ENCODE results near the gene EDAR. TPM values are rescaled to one million over a fixed set of nuclear protein-coding genes. Genes with fewer than 3 reads are reported as not detected.

The EDAR gene
- total RNA-seq, 2 experiments from 2014 or later: 0.14 to 0.23 TPM

GRCh38 chr2:108918941-108919341 is 70.1 kb downstream of the EDAR start:
- no peak overlapping the region for H3K27ac Mint-ChIP-seq
- POLR2A ChIA-PET: no interaction called here
- H3K4me1 Mint-ChIP-seq: peaks cover 2% of the 10 kb centered on the region
- H3K4me3 Mint-ChIP-seq: no peak overlapping the region
- no peak for ATAC-seq (ENCODE audit: low read depth)
- H3K27me3 Mint-ChIP-seq: no peaks in the 10 kb centered on the region
- no peaks in the 10 kb centered on the region for H3K9me3 Mint-ChIP-seq
- H3K36me3 Mint-ChIP-seq: no peaks in the 10 kb centered on the region
- no peak for DNase-seq

GRCh38 chr2:108918156-108918874 is 70.7 kb downstream of the EDAR start:
- Mint-ChIP-seq H3K4me3 (no peak overlapping the region), H3K36me3 (no peaks in the 10 kb centered on the region), H3K9me3 (no peaks in the 10 kb centered on the region), H3K4me1 (peaks cover 2% of the 10 kb centered on the region), H3K27me3 (no peaks in the 10 kb centered on the region), H3K27ac (no peak overlapping the region)
- DNase-seq (no peak), ATAC-seq (ENCODE audit: low read depth) (no peak)
- POLR2A ChIA-PET: no interaction called here

- Mint-ChIP-seq H3K36me3 (no peaks in the 10 kb centered on the region), H3K27ac (no peak overlapping the region), H3K4me3 (no peak overlapping the region), H3K4me1 (peaks cover 2% of the 10 kb centered on the region), H3K27me3 (no peaks in the 10 kb centered on the region), H3K9me3 (no peaks in the 10 kb centered on the region)
- POLR2A ChIA-PET: no interaction called here
- ATAC-seq (ENCODE audit: low read depth) (no peak), DNase-seq (no peak)
Measured at GRCh38 chr2:108917526-108917925, 71.5 kb downstream of the EDAR start.

- H3K27me3 Mint-ChIP-seq: no peaks in the 10 kb centered on the region
Measured at GRCh38 chr2:108916796-108917421, 72.1 kb downstream of the EDAR start.

GRCh38 chr2:108916122-108916795 is 72.8 kb downstream of the EDAR start:
- peaks cover 2% of the 10 kb centered on the region for H3K4me1 Mint-ChIP-seq
- POLR2A ChIA-PET: no interaction called here
- no peak for DNase-seq
- H3K4me3 Mint-ChIP-seq: no peak overlapping the region
- no peaks in the 10 kb centered on the region for H3K27me3 Mint-ChIP-seq
- no peak for ATAC-seq (ENCODE audit: low read depth)
- no peak overlapping the region for H3K27ac Mint-ChIP-seq
- no peaks in the 10 kb centered on the region for H3K9me3 Mint-ChIP-seq
- no peaks in the 10 kb centered on the region for H3K36me3 Mint-ChIP-seq

More at GRCh38 chr2:108916796-108917421, 72.1 kb downstream of the EDAR start:
- DNase-seq: no peak
- H3K4me1 Mint-ChIP-seq: peaks cover 2% of the 10 kb centered on the region
- H3K4me3 Mint-ChIP-seq: no peak overlapping the region
- H3K27ac Mint-ChIP-seq: no peak overlapping the region
- POLR2A ChIA-PET: no interaction called here
- no peaks in the 10 kb centered on the region for H3K9me3 Mint-ChIP-seq
- no peaks in the 10 kb centered on the region for H3K36me3 Mint-ChIP-seq
- no peak for ATAC-seq (ENCODE audit: low read depth)

GRCh38 chr2:108912629-108912902 is 76.5 kb downstream of the EDAR start:
- H3K4me1 Mint-ChIP-seq: peaks cover 2% of the 10 kb centered on the region
- no peaks in the 10 kb centered on the region for H3K36me3 Mint-ChIP-seq
- no peaks in the 10 kb centered on the region for H3K27me3 Mint-ChIP-seq
- H3K27ac Mint-ChIP-seq: no peak overlapping the region
- DNase-seq (no peak), ATAC-seq (ENCODE audit: low read depth) (no peak)
- POLR2A ChIA-PET: no interaction called here
- no peaks in the 10 kb centered on the region for H3K9me3 Mint-ChIP-seq
- H3K4me3 Mint-ChIP-seq: no peak overlapping the region

- DNase-seq (no peak), ATAC-seq (ENCODE audit: low read depth) (no peak)
- H3K27ac Mint-ChIP-seq: no peak overlapping the region
- H3K27me3 Mint-ChIP-seq: no peaks in the 10 kb centered on the region
- POLR2A ChIA-PET: no interaction called here
- H3K4me3 Mint-ChIP-seq: no peak overlapping the region
- H3K4me1 Mint-ChIP-seq: peaks cover 2% of the 10 kb centered on the region
- H3K9me3 Mint-ChIP-seq: no peaks in the 10 kb centered on the region
- no peaks in the 10 kb centered on the region for H3K36me3 Mint-ChIP-seq
Measured at GRCh38 chr2:108911807-108912628, 77.0 kb downstream of the EDAR start.

GRCh38 chr2:108911401-108911800 is 77.6 kb downstream of the EDAR start:
- DNase-seq (no peak), ATAC-seq (ENCODE audit: low read depth) (no peak)
- H3K9me3 Mint-ChIP-seq: no peaks in the 10 kb centered on the region
- no peak overlapping the region for H3K27ac Mint-ChIP-seq
- no peaks in the 10 kb centered on the region for H3K27me3 Mint-ChIP-seq
- peaks cover 2% of the 10 kb centered on the region for H3K4me1 Mint-ChIP-seq
- no peak overlapping the region for H3K4me3 Mint-ChIP-seq
- POLR2A ChIA-PET: no interaction called here
- H3K36me3 Mint-ChIP-seq: no peaks in the 10 kb centered on the region

GRCh38 chr2:108910541-108911396 is 78.3 kb downstream of the EDAR start:
- no peaks in the 10 kb centered on the region for H3K4me1 Mint-ChIP-seq
- no peak for ATAC-seq (ENCODE audit: low read depth)
- H3K27ac Mint-ChIP-seq: no peak overlapping the region
- H3K27me3 Mint-ChIP-seq: no peaks in the 10 kb centered on the region
- DNase-seq: no peak
- no peaks in the 10 kb centered on the region for H3K9me3 Mint-ChIP-seq
- POLR2A ChIA-PET: no interaction called here
- H3K4me3 Mint-ChIP-seq: no peak overlapping the region
- H3K36me3 Mint-ChIP-seq: no peaks in the 10 kb centered on the region

- no peaks in the 10 kb centered on the region for H3K4me1 Mint-ChIP-seq
Measured at GRCh38 chr2:108910011-108910431, 79.0 kb downstream of the EDAR start.

GRCh38 chr2:108909275-108909823 is 79.7 kb downstream of the EDAR start:
- ATAC-seq (ENCODE audit: low read depth) (no peak), DNase-seq (no peak)
- Mint-ChIP-seq H3K4me1 (no peaks in the 10 kb centered on the region), H3K4me3 (no peak overlapping the region), H3K27me3 (no peaks in the 10 kb centered on the region), H3K27ac (no peak overlapping the region), H3K9me3 (no peaks in the 10 kb centered on the region), H3K36me3 (no peaks in the 10 kb centered on the region)
- POLR2A ChIA-PET: no interaction called here

More at GRCh38 chr2:108910011-108910431, 79.0 kb downstream of the EDAR start:
- no peak overlapping the region for H3K27ac Mint-ChIP-seq
- H3K36me3 Mint-ChIP-seq: no peaks in the 10 kb centered on the region
- POLR2A ChIA-PET: no interaction called here
- DNase-seq (no peak), ATAC-seq (ENCODE audit: low read depth) (no peak)
- H3K9me3 Mint-ChIP-seq: no peaks in the 10 kb centered on the region
- no peak overlapping the region for H3K4me3 Mint-ChIP-seq
- H3K27me3 Mint-ChIP-seq: no peaks in the 10 kb centered on the region

- Mint-ChIP-seq H3K4me1 (no peaks in the 10 kb centered on the region), H3K27me3 (no peaks in the 10 kb centered on the region), H3K36me3 (no peaks in the 10 kb centered on the region), H3K4me3 (no peak overlapping the region), H3K9me3 (no peaks in the 10 kb centered on the region), H3K27ac (no peak overlapping the region)
- DNase-seq: no peak
- POLR2A ChIA-PET: no interaction called here
- ATAC-seq (ENCODE audit: low read depth): no peak
Measured at GRCh38 chr2:108908713-108909070, 80.3 kb downstream of the EDAR start.
